Measurements from ENCODE around the gene EXPH5. TPM values are rescaled to one million over a fixed set of nuclear protein-coding genes. Genes with fewer than 3 reads are reported as not detected.

Gene EXPH5
- total RNA-seq, 1 donor from 2014 or later, result 32.8 TPM

DNA sequence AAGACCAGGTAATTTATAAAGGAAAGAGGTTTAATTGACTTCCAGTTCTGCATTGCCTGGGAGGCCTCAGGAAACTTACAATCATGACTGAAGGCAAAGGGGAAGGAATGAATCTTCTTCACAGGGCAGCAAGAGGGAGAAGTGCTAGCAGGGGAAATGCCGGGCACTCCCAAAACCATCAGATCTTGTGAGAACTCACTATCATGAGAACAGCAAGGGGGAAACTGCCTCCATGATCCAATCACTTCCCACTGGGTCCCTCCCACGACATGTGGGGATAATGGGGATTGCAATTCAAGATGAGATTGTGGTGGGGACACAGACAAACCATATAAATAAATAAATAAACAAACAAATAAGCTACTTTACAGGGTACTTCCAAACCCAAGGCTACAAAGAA is 28.8 kb upstream of the EXPH5 start:
- TF ChIP-seq, protein P1, sequence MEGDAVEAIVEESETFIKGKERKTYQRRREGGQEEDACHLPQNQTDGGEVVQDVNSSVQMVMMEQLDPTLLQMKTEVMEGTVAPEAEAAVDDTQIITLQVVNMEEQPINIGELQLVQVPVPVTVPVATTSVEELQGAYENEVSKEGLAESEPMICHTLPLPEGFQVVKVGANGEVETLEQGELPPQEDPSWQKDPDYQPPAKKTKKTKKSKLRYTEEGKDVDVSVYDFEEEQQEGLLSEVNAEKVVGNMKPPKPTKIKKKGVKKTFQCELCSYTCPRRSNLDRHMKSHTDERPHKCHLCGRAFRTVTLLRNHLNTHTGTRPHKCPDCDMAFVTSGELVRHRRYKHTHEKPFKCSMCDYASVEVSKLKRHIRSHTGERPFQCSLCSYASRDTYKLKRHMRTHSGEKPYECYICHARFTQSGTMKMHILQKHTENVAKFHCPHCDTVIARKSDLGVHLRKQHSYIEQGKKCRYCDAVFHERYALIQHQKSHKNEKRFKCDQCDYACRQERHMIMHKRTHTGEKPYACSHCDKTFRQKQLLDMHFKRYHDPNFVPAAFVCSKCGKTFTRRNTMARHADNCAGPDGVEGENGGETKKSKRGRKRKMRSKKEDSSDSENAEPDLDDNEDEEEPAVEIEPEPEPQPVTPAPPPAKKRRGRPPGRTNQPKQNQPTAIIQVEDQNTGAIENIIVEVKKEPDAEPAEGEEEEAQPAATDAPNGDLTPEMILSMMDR (IDR thresholded peaks at IDR 0.05; ENCODE audit: unreplicated experiment), result no peak
- Mint-ChIP-seq H3K4me3 (ENCODE audit: low read depth) (no peak overlapping the region), H3K27ac (no peak overlapping the region), H3K27me3 (no peaks in the 10 kb centered on the region), H3K9me3 (ENCODE audit: low read depth) (peaks cover 4% of the 10 kb centered on the region), H3K4me1 (ENCODE audit: low read depth) (no peaks in the 10 kb centered on the region), H3K36me3 (ENCODE audit: insufficient read depth) (no peaks in the 10 kb centered on the region)
- DNase-seq (ENCODE audit: low spot score, unreplicated experiment), result no peak

DNA sequence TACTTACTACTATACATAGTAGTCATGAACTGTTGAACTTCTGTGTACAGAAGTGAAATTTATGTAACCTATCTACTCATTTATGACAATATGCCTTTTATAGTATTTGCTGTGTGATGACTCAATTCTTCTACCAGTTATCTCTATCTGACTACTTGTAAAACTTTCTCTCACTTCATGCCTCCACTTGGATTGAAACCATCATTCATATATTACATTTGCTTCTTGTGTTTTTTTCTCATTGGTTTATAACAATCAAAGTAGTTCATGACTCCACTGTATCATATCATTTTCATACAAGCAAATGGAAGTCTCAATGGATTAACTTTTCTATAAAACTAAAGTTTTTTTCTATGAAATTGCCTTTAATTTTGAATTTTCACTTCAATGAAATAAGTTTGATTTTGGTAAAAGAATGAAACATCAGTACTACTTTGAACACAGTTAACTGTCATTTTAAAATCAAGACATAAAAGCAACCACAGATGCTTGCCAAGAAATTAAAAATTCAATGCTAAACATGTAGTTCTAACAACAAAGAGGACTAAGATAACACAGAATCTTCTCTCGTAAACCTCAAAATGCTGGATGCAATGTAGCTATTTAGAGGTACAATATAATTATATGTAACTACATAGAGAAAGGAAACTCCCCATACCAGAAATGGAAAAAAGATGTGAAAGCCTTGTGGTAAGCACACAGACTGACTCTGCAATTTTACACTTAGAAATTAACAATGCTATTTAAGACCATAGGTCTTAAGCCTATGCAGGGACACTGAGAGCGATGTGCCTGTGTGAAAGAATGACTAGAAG is 27.6 kb upstream of the EXPH5 start:
- DNase-seq (ENCODE audit: low spot score, unreplicated experiment), result no peak
- Mint-ChIP-seq H3K4me3 (ENCODE audit: low read depth) (no peak overlapping the region), H3K27me3 (no peaks in the 10 kb centered on the region), H3K36me3 (ENCODE audit: insufficient read depth) (no peaks in the 10 kb centered on the region), H3K9me3 (ENCODE audit: low read depth) (peaks cover 4% of the 10 kb centered on the region), H3K27ac (no peak overlapping the region), H3K4me1 (ENCODE audit: low read depth) (no peaks in the 10 kb centered on the region)
- TF ChIP-seq, protein P1 (IDR thresholded peaks at IDR 0.05; ENCODE audit: unreplicated experiment), result no peak

DNA sequence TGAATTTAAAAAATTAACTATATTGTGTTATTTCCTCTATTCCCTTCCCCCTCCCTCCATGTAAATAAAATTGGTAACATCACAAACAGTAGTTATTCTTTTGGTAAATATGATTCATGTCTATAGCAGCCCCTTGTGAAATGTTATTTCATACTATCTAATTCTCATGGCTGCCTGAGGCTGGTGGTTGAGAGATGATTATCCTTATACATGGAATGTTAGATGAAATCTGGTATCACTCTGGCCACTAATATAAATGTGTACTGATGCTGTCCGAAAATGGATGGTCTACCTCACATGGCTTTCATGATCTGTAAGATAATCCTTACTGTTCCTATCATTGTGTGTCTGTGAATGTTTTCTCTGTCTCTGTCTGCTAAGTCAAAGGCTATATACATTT is 25.0 kb upstream of the EXPH5 start:
- no peaks in the 10 kb centered on the region for H3K4me1 Mint-ChIP-seq (ENCODE audit: low read depth)
- no peaks in the 10 kb centered on the region for H3K36me3 Mint-ChIP-seq (ENCODE audit: insufficient read depth)
- H3K4me3 Mint-ChIP-seq (ENCODE audit: low read depth), result no peak overlapping the region
- no peaks in the 10 kb centered on the region for H3K27me3 Mint-ChIP-seq
- DNase-seq (ENCODE audit: low spot score, unreplicated experiment), result no peak
- H3K9me3 Mint-ChIP-seq (ENCODE audit: low read depth), result no peaks in the 10 kb centered on the region
- no peak overlapping the region for H3K27ac Mint-ChIP-seq
- TF ChIP-seq, protein P1 (IDR thresholded peaks at IDR 0.05; ENCODE audit: unreplicated experiment), result no peak

DNA sequence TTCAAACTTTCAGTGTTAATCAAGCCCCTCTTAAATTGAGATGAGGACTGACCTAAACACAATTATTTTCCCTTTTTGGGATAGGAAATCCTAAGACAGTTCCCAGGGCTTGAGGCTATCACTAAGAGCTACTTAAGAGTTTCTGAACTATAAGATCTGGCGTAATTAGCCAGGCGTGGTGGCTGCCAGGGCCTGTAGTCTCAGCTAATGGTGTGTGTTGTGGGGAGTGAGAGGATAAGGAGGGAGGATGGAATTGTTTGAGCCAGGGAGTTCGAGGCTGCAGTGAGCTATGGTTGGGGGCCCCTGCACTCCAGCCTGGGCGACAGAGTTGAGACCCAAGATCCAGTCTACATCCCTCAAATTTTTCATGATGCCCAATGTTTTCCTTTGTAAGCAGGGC is 23.5 kb upstream of the EXPH5 start:
- no peak for DNase-seq (ENCODE audit: low spot score, unreplicated experiment)
- no peaks in the 10 kb centered on the region for H3K27me3 Mint-ChIP-seq
- no peak overlapping the region for H3K27ac Mint-ChIP-seq
- no peaks in the 10 kb centered on the region for H3K36me3 Mint-ChIP-seq (ENCODE audit: insufficient read depth)
- no peaks in the 10 kb centered on the region for H3K4me1 Mint-ChIP-seq (ENCODE audit: low read depth)
- H3K9me3 Mint-ChIP-seq (ENCODE audit: low read depth), result no peaks in the 10 kb centered on the region
- H3K4me3 Mint-ChIP-seq (ENCODE audit: low read depth), result no peak overlapping the region
- TF ChIP-seq, protein P1 (IDR thresholded peaks at IDR 0.05; ENCODE audit: unreplicated experiment), result no peak

DNA sequence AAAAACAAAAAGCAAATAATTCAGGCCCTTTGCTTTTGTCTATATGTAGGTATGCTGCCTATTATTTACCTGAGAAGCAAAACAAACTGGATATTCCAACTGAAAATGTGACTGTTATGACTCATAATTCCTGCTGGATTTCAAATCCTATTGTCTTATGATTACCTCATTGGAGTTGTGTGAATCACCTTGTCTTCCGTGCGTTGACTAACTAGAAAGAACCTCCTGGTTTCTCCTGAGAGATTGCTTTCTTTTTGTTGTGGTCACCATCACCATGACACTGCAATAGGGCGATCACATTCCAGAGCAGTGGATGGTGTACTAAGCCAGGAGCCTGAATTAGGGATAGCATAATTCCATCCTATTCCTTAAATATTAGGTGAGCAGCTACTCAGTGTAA is 23.0 kb upstream of the EXPH5 start:
- Mint-ChIP-seq H3K27ac (no peak overlapping the region), H3K4me3 (ENCODE audit: low read depth) (no peak overlapping the region)

More for the DNA sequence above, 23.0 kb upstream of the EXPH5 start:
- Mint-ChIP-seq H3K36me3 (ENCODE audit: insufficient read depth) (no peaks in the 10 kb centered on the region), H3K9me3 (ENCODE audit: low read depth) (no peaks in the 10 kb centered on the region), H3K4me1 (ENCODE audit: low read depth) (no peaks in the 10 kb centered on the region), H3K27me3 (no peaks in the 10 kb centered on the region)
- DNase-seq (ENCODE audit: low spot score, unreplicated experiment), result no peak
- TF ChIP-seq, protein P1 (IDR thresholded peaks at IDR 0.05; ENCODE audit: unreplicated experiment), result no peak
